B cell (primary cell): ENCODE results near the gene RNF10. TPM values are rescaled to one million over a fixed set of nuclear protein-coding genes. Genes with fewer than 3 reads are reported as not detected.

ENCODE experiments used
- ATAC-seq: fragments of 200-7000 bp; cut with Tn5 transposase; one replicate; pipeline ENCODE4 v1.10.0; 2021; ENCODE audit warnings: low read depth, mild to moderate bottlenecking, moderate number of reproducible peaks, moderate library complexity
- CTCF ChIA-PET: fragments of 350-600 bp; sonication (Branson Sonifier 250); formaldehyde crosslinking; loops from one replicate; lab custom pipeline; 2021; ENCODE audit warnings: antibody characterized with exemption, inconsistent platforms; lab: Charles Lee
- POLR2A ChIA-PET: fragments of 350-600 bp; sonication (Branson Sonifier 250); formaldehyde crosslinking; loops from one replicate; lab custom pipeline; 2021; ENCODE audit warnings: antibody characterized with exemption; lab: Charles Lee
- DNase-seq: peaks from one replicate; pipeline ENCODE4 v3.0.0; 2013
- H2AFZ ChIP-seq: 2 replicates; pipeline ENCODE4 v1.6.1; 2012; ENCODE audit warnings: mild to moderate bottlenecking, low read depth, low read length; ENCODE audit not compliant: insufficient read depth, poor library complexity, severe bottlenecking
- H3K27ac ChIP-seq, 2 donors: 1 replicate in 1 of 2; 2 replicates in 1 of 2; pipeline ENCODE4 v1.5.1; 2012 to 2013; ENCODE audit warnings: low read length in 2 of 2, mild to moderate bottlenecking in 2 of 2, moderate library complexity in 1 of 2
- H3K27me3 ChIP-seq, 4 experiments: fragments of 200-600 bp in 1 of 4; sonication (generic) in 1 of 4; replicated peaks in 1 of 4; 1 replicate in 2 of 4; 2 replicates in 2 of 4; pipeline versions ENCODE4 v1.6.1 to v1.7.0; 2013 to 2016; ENCODE audit warnings: low read length in 3 of 4, mild to moderate bottlenecking in 2 of 4, mixed read lengths in 1 of 4, moderate library complexity in 1 of 4; ENCODE audit not compliant: insufficient read depth in 4 of 4, control insufficient read depth in 3 of 4; ENCODE audit errors: control extremely low read depth in 1 of 4
- H3K36me3 ChIP-seq, 2 experiments: replicated peaks in 1 of 2; 1 replicate in 1 of 2; 2 replicates in 1 of 2; pipeline versions ENCODE4 v1.6.1 to v1.7.1; 2013; ENCODE audit warnings: low read length in 1 of 2; ENCODE audit not compliant: insufficient read depth in 2 of 2, control insufficient read depth in 1 of 2; ENCODE audit errors: control extremely low read depth in 1 of 2, extremely low read depth in 1 of 2
- H3K4me1 ChIP-seq, 2 donors: fragments of 200-600 bp in 1 of 2; sonication (generic) in 1 of 2; 1 replicate in 1 of 2; 2 replicates in 1 of 2; pipeline versions ENCODE4 v1.5.1 to v1.6.1; 2013 to 2017; ENCODE audit warnings: low read length in 2 of 2; ENCODE audit not compliant: control insufficient read depth in 2 of 2, insufficient read depth in 2 of 2
- H3K4me2 ChIP-seq: replicated peaks from 2 replicates; pipeline ENCODE3; 2012; ENCODE audit warnings: mild to moderate bottlenecking, low read depth, low read length; ENCODE audit not compliant: poor library complexity, severe bottlenecking
- H3K4me3 ChIP-seq, 5 experiments: fragments of 200-600 bp in 1 of 5; sonication (generic) in 1 of 5; 1 replicate in 3 of 5; 2 replicates in 2 of 5; pipeline versions ENCODE4 v1.5.1 to v1.7.0; 2011 to 2016; ENCODE audit warnings: low read length in 4 of 5, mild to moderate bottlenecking in 4 of 5, low read depth in 2 of 5, control low read depth in 1 of 5, moderate library complexity in 1 of 5; ENCODE audit not compliant: insufficient read depth in 1 of 5; ENCODE audit errors: control extremely low read depth in 1 of 5, extremely low read depth in 1 of 5
- H3K79me2 ChIP-seq: fragments of 200-600 bp; sonication (generic); one replicate; pipeline ENCODE4 v1.6.0; 2016; ENCODE audit warnings: low read length; ENCODE audit not compliant: control insufficient read depth, insufficient read depth
- H3K9ac ChIP-seq: fragments of 200-600 bp; sonication (generic); 2 replicates; pipeline ENCODE4 v1.6.1; 2017; ENCODE audit warnings: mild to moderate bottlenecking, low read length, moderate library complexity
- H3K9me3 ChIP-seq, 3 donors: one replicate each; pipeline versions ENCODE4 v1.6.1 to v1.7.1; 2013; ENCODE audit warnings: low read length in 2 of 3; ENCODE audit not compliant: control insufficient read depth in 2 of 3, insufficient read depth in 1 of 3; ENCODE audit errors: control extremely low read depth in 1 of 3
- H4K20me1 ChIP-seq: 2 replicates; pipeline ENCODE4 v1.6.0; 2012; ENCODE audit warnings: mild to moderate bottlenecking, low read length; ENCODE audit not compliant: insufficient read depth, control insufficient read depth, poor library complexity, severe bottlenecking
- H3K27ac Mint-ChIP-seq: one replicate; pipeline ENCODE4 v1.8.0; 2021; ENCODE audit warnings: mixed read lengths
- H3K27me3 Mint-ChIP-seq: one replicate; pipeline ENCODE4 v1.8.0; 2021; ENCODE audit warnings: mixed read lengths
- H3K4me1 Mint-ChIP-seq: one replicate; pipeline ENCODE4 v1.8.0; 2021; ENCODE audit warnings: mixed read lengths
- H3K4me3 Mint-ChIP-seq: one replicate; pipeline ENCODE4 v1.8.0; 2021; ENCODE audit warnings: mixed read lengths
- H3K9me3 Mint-ChIP-seq: one replicate; pipeline ENCODE4 v1.8.0; 2022; ENCODE audit warnings: mixed read lengths; ENCODE audit not compliant: insufficient read depth
- EZH2 ChIP-seq: IDR thresholded peaks from 2 replicates; pipeline ENCODE4 v1.6.1; 2012; ENCODE audit warnings: borderline replicate concordance, low read depth, mild to moderate bottlenecking, moderate library complexity, low read length; ENCODE audit not compliant: insufficient read depth, poor library complexity, severe bottlenecking
- WGBS: methylation state at CpG from one replicate; pipeline ENCODE4 v1.1.5; 2013; ENCODE audit warnings: missing lambda C conversion rate; ENCODE audit not compliant: insufficient coverage; 5-methylcytosine and 5-hydroxymethylcytosine counted together
- intact Hi-C: fragments of 100-400 bp; cut with micrococcal nuclease; formaldehyde crosslinking; loops from one replicate; pipeline ENCODE4 v1.10.0; 2022
- polyA plus RNA-seq: library from polyadenylated mRNA; depleted of rRNA; stranded (reverse); fragments of >200 nt; gene quantifications from 2 replicates; pipeline ENCODE4 v1.2.3, GENCODE V29; 2012
- total RNA-seq, 2 donors: library from RNA; stranded (reverse); fragments of 120-200 nt in 1 of 2; gene quantifications; 1 replicate in 1 of 2; 2 replicates in 1 of 2; pipeline versions ENCODE4 v1.2.3 to v1.2.4, GENCODE V29; 2013 to 2022
- TF ChIP-seq, protein P1 (sequence below): fragments of 200-600 bp; IDR thresholded peaks from one replicate; pipeline ENCODE4 v1.8.0; 2022; ENCODE audit warnings: antibody characterized with exemption, mild to moderate bottlenecking

The RNF10 gene
- total and polyA plus RNA-seq, 2 donors (not counting 1 experiment from before 2014, with no cell fraction given): 163 to 236 TPM

DNA sequence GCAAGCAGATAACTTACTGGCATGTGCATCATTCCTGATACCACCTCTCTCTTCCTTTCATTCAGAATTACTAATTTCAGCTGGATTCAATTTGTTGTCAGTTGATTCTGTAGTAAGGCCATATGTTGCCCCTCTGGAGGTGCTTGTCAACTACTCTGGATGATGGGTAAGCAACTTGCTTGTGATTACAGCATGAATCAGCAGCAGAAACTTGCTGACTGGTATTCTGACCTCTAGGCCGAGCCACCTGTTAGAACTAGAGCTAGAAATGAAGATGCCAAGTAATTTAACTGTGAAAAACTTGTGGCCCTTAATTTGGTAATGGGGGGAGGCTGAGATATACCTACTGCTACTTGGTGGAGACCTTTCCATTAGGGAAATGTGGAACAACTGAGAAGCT, 5.1 kb downstream of the RNF10 start:
- H3K79me2 ChIP-seq: peaks cover 100% of the 10 kb centered on the region
- Mint-ChIP-seq H3K4me3 (peak overlapping the region; percentile 97), H3K27me3 (no peaks in the 10 kb centered on the region), H3K27ac (no peak overlapping the region), H3K9me3 (no peaks in the 10 kb centered on the region), H3K4me1 (peaks cover 61% of the 10 kb centered on the region)
- ChIA-PET POLR2A (interaction anchor here (0.6 kb wide), 2 partner anchors 21 to 108 kb away, joined by 3 to 4 read pairs; no protein-coding TSS in a partner anchor), CTCF (interaction anchor here (1.5 kb wide), 1 partner anchor 43 kb away, joined by 3 read pairs; the partner anchor contains the start of gene DYNLL1)
- TF ChIP-seq EZH2: no peak
- TF ChIP-seq, protein P1, sequence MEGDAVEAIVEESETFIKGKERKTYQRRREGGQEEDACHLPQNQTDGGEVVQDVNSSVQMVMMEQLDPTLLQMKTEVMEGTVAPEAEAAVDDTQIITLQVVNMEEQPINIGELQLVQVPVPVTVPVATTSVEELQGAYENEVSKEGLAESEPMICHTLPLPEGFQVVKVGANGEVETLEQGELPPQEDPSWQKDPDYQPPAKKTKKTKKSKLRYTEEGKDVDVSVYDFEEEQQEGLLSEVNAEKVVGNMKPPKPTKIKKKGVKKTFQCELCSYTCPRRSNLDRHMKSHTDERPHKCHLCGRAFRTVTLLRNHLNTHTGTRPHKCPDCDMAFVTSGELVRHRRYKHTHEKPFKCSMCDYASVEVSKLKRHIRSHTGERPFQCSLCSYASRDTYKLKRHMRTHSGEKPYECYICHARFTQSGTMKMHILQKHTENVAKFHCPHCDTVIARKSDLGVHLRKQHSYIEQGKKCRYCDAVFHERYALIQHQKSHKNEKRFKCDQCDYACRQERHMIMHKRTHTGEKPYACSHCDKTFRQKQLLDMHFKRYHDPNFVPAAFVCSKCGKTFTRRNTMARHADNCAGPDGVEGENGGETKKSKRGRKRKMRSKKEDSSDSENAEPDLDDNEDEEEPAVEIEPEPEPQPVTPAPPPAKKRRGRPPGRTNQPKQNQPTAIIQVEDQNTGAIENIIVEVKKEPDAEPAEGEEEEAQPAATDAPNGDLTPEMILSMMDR: no peak
- peaks cover 0 to 30% of the 10 kb centered on the region in 2 experiments for H3K36me3 ChIP-seq
- H3K27me3 ChIP-seq: no peaks in the 10 kb centered on the region
- intact Hi-C loops: no loop called here
- H3K4me2 ChIP-seq: peak overlapping the region; percentile 68
- H3K4me3 ChIP-seq: peak overlapping the region in 1 of 5 experiments; percentile 4
- ATAC-seq (no peak), DNase-seq (no peak)
- 83% methylated on average over 1 of the region's 1 CpG for WGBS
- peaks cover 44 to 50% of the 10 kb centered on the region in 2 donors for H3K4me1 ChIP-seq
- peak overlapping the region in 1 of 2 donors; percentile 76 for H3K27ac ChIP-seq
- H4K20me1 ChIP-seq: peaks cover 98% of the 10 kb centered on the region
- H3K9me3 ChIP-seq: no peaks in the 10 kb centered on the region
- H3K9ac ChIP-seq: no peak overlapping the region
- no peak overlapping the region for H2AFZ ChIP-seq

GRCh38 chr12:120540445-120540844, 6.3 kb downstream of the RNF10 start:
- Histone ChIP-seq H2AFZ (no peak overlapping the region), H3K27me3 (no peaks in the 10 kb centered on the region), H4K20me1 (peaks cover 96% of the 10 kb centered on the region), H3K9ac (no peak overlapping the region), H3K36me3 (peaks cover 0 to 33% of the 10 kb centered on the region in 2 experiments), H3K79me2 (peaks cover 99% of the 10 kb centered on the region), H3K4me3 (no peak overlapping the region), H3K4me1 (peaks cover 40 to 43% of the 10 kb centered on the region in 2 donors), H3K27ac (no peak overlapping the region), H3K9me3 (no peaks in the 10 kb centered on the region), H3K4me2 (no peak overlapping the region)
- Mint-ChIP-seq H3K4me1 (peaks cover 55% of the 10 kb centered on the region), H3K9me3 (no peaks in the 10 kb centered on the region), H3K4me3 (no peak overlapping the region), H3K27ac (no peak overlapping the region), H3K27me3 (no peaks in the 10 kb centered on the region)
- CTCF ChIA-PET: no interaction called here
- POLR2A ChIA-PET: no interaction called here
- ATAC-seq (no peak), DNase-seq (no peak)
- TF ChIP-seq EZH2: no peak
- TF ChIP-seq, protein P1: no peak
- intact Hi-C loops: no loop called here
- WGBS: 0% methylated on average over 1 of the region's 3 CpGs
